Activated naive CD4-positive, alpha-beta T cell treated with anti-CD3 and anti-CD28 coated beads, Interleukin-2, amount 50 U/mL, for 16 hours (primary cell): ENCODE measurements around the gene GNG14.
"Not testable (repeated sequence)": the region's sequence is repeated elsewhere in the genome, so short reads cannot be mapped to it uniquely, and the experiment has no call there.

Experiments used
- DNase-seq: peaks from one replicate; pipeline ENCODE4 v3.0.0-alpha.2; 2020

The GNG14 gene

GRCh38 chr19:12725612-12726011 lies 37.8 kb downstream of the GNG14 start:
- DNase-seq = not testable (repeated sequence)

GRCh38 chr19:12726988-12727316 lies 39.2 kb downstream of the GNG14 start:
- no peak for DNase-seq

- no peak for DNase-seq
These were observed 40.1 kb downstream of the GNG14 start for GRCh38 chr19:12727745-12728433.

GRCh38 chr19:12730064-12730463 lies 42.3 kb downstream of the GNG14 start:
- DNase-seq = no peak

GRCh38 chr19:12731337-12731736 lies 43.5 kb downstream of the GNG14 start:
- no peak for DNase-seq

GRCh38 chr19:12733369-12734214 lies 45.8 kb downstream of the GNG14 start:
- peak; percentile 45 for DNase-seq

GRCh38 chr19:12736995-12737834 lies 49.4 kb downstream of the GNG14 start, which contains the start of gene GET3:
GET3 (plus strand) TSS chr19:12737497; CDS start chr19:12737506, 9 bp downstream.
- DNase-seq = peak; percentile 81

GRCh38 chr19:12737835-12738351 lies 50.1 kb downstream of the GNG14 start:
- DNase-seq = no peak
